Right ventricle myocardium superior (tissue), 1 donor: Measurements from ENCODE around the gene COL6A1. TPM values are rescaled to one million over a fixed set of nuclear protein-coding genes. Genes with fewer than 3 reads are reported as not detected.
"Not testable (repeated sequence)": the region's sequence is repeated elsewhere in the genome, so short reads cannot be mapped to it uniquely, and the experiment has no call there.

ENCODE experiments used
- ATAC-seq: fragments of 200-7000 bp; cut with Tn5 transposase; one replicate; pipeline ENCODE4 v1.9.1; 2020; ENCODE audit warnings: mild to moderate bottlenecking; ENCODE audit not compliant: poor library complexity
- DNase-seq: peaks from one replicate; pipeline ENCODE4 v3.0.0-alpha.2; 2020
- intact Hi-C: fragments of 100-400 bp; cut with DNase I; formaldehyde crosslinking; loops from one replicate; pipeline ENCODE4 v1.11.2; 2022
- total RNA-seq: library from RNA; stranded (reverse); fragmentation: NEBNext Ultra II Directional; extraction: Animal tissue kit (Norgen Biotek cat#: 25700); gene quantifications from one replicate; pipeline ENCODE4 v1.2.1, GENCODE V29; 2021
- donor health status: DM: no; HTN: yes; CAD: no; lungs with severe emphysema.

The COL6A1 gene
- total RNA-seq, 1 donor from 2014 or later: 173 TPM

DNA sequence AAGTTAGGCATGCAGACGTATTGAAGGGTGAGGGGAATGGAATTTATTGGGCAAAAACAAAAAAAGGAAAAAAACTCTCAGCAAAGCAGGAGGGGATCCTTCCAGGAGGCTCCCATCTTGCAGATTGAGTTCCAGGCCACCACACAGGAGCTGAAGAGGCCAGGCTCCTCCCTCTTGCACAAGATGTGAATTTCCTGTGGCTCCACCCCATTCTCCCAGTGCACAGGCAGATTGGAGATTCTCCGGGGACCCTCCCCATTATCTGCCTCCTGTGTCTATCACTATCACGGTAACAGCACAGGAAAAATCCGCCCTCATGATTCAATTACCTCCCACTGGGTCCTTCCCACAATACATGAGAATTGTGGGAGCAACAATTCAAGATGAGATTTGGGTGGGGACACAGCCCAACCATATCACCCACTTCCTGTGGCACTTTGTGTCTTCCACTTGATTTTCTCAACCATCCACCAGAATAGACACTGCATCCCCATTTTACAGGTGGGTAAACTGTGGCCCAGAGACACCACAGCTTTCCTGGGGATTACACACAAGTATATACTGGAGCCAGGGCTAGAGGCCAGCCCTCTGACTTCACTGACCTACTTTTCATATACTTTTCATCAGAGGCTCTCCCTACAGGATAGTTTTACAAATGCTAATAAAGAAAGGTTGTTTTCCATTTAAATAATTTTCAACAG is 18.9 kb upstream of the COL6A1 start:
- ATAC-seq: peak; percentile 19
- intact Hi-C loops: no loop called here
- peak; percentile 59 for DNase-seq

DNA sequence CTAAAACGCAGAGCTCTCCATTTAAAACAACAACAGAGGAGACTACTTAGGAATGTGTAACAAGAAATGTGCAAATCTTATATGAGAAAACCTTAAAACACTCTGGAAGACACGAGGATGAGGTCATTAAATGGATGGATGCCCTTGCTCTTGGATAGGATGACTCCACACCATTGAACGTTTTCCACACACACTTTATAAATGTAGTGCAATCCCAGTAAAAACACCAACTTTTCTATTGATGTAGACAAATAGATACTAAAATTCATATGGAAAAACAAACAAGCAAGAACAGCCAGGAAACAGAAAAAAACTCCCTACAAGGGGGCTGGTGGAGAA is 18.4 kb upstream of the COL6A1 start:
- ATAC-seq (peak; percentile 30), DNase-seq (no peak)
- intact Hi-C loops: no loop called here

DNA sequence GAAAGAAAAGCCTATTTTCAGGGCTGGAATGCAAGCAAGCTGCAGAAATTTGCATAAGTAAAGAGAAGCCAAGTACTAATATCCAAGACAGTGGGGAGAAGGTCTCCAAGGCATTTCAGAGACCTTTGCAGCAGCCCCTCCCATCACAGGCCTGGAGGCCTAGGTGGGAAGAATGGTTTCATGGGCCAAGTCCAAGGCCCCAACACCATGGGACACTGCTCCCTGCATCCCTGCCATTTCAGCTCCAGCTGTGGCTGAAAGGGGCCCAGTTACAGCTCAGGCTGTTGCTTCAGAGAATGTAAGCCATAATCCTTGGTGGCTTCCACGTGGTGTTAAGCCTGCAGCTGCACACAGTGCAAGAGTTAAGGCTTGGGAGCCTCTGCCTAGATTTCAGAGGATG is 16.9 kb upstream of the COL6A1 start:
- intact Hi-C loops: no loop called here
- ATAC-seq (no peak), DNase-seq (no peak)

DNA sequence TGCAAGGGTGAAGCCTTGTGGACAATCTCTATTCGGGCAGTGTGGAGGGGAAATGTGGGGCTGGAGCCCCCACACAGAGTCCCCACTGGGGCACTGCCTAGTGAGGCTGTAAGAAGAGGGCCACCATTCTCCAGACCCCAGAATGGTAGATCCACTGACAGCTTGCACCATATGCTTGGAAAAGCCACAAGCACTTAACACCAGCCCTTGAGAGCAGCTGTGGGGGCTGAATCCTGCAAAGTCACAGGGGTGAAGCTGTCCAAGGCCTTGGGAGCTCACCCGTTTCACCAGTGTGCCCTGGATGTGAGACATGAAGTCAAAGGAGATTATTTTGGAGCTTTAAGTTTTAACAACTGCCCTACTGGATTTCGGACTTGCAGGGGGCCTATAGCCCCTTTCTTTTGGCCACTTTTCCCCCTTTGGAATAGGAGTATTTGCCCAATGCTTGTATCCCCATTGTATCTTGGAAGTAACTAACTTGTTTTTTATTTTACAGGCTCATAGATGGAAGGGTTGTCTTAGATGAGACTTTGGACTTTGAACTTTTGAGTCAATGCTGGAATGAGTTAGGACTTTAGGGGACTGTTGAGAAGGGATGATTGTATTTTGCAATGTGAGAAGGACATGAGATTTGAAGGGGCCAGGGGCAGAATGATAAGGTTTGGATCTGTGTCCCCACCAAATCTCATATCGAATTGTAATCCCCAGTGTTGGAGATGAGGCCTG is 16.3 kb upstream of the COL6A1 start:
- DNase-seq (no peak), ATAC-seq (no peak)
- intact Hi-C loops: no loop called here

DNA sequence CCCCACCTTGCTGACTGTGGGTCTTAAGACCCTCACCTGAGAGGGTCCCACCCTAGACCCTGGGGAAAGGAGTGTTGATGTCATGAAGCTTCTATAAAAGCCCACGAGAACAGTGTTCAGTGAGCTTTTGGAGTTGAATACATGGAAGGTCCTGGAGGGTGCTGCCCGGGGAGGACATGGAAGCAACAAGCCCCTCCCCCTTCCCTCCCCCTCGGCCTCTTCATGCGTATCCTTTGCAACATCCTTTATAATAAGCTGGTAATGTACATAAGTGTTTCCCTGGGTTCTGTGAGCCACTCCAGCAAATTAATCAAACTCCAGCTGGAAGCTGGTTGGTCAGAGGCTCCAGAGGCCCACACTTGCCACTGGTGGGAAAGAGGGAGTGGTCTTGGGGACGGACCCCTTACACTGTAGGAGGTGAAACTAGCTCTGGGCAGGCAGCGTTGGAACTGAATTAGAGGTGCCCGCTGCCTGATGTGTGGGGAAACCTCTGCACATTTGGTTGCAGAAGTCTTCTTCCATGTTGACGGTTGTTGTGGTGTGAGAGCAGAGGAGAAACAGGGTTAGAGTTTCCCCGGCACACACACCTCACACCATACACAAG is 14.7 kb upstream of the COL6A1 start:
- intact Hi-C loops: no loop called here
- ATAC-seq (no peak), DNase-seq (no peak)

DNA sequence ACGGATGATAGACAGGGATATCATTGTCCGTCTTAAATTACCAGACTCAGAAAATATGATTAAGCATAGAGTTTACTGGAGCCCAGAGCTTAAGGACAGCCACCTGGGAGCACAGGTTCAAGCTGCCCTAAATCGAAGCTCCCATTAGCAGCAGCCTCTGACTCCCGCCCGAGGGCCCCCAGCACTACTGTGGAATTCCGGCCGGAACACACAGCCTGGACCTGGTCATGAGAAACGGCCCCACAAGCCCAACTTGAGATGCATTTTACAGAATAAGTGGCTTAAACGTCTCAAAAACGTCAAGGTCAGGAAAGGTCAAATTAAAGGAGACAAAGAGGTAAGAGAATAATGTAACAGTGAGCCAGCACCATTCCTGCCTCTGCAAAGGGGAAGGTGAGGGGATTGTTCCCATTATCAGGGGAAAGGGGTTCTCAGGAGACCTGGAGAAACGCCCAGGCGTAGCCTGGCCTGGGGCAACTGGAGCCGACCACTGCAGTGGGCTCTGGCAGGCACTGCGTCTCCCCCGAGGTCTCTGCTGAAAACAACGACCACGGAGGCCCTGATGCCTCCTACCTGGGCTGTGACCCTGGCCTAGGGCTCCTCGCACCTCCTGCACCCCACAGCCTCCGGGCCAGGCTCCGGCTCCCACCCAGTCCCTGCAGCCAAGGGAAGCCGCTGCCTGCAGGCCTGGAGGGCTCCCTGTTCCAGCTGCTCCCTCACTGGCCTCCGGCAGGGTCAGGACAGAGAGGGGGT is 11.5 kb upstream of the COL6A1 start:
- intact Hi-C loops: no loop called here
- ATAC-seq (no peak), DNase-seq (peak; percentile 36)

DNA sequence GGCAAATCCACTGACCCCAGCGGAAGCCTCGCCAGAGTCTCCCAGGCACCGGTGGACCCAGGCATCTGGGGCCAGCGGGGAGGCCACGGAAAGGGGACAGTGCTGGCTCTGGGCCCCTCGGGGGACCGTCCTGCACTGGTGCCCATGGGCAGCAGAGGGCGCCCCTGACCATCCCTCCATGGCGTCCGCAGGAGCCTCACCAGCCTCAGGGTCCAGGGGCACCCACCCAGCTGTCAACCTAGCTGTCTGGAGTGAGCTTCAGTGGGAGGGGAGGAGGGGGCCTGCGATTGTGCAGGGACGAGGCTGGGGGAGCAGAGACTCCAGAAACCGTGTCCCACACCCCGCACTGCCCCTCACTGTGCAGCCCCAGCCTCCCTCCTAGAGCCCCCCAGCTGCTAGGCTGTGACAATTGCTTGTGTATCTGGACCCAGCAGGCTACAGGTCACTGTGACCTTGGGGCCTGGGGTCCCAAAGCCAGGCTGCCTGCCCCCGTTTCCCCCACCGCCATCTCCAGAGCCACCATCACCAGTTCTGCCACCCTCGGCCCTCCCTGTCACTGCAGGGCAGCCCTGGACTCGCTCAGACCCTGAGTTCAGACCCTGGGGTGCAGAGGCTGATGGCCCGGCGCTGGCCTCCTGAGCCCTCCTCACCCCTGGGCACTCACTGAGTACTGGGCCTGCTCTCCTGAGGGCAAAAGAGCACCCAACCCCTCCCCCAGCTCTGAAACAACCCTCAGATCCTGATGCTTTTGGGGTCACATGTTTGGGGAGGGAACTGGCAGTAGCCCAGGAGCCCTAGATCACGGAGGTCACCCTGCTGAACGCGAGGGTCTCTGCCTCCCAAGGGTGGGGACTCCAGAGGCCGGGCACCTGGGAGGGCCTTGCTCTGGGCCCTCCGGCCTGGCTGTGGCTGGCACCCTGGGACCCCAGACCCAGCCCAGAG is 10.6 kb upstream of the COL6A1 start:
- ATAC-seq (peak; percentile 62), DNase-seq (peak; percentile 84)
- intact Hi-C loops: no loop called here

DNA sequence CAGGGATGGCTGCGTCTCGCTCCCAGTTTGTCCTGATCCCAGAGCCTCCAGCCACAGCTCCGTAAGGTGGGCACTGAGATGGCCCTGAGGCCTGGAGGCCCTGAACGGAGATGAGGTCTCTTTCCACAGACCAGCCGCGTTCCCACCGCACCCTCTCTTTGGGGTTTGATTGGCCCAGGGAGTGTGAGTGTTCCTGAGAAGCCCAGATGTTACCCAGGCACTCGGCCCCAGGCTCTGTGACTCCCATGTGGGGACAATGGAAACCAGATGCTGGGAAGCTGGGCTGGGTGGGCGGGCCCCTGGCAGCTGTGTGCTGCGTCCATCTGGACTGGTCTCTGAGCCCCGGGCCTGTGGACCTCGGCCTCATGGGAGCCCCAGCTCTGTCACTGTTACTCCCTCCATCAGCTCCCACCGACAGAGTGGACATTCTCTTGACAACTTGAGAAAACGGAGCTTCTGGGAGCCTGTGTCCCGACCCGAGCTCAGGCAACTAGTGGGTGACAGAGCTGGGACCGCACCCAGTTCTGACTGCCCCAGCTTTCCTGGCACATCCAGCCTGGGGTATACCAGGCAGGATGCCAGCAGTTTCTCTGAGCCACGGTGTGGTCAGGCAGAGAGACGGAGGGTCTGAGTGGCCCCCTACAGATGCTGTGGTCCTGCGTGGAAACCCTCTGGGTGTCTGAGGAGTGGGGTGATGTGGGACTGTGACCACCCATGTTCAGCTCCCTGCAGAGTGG is 9.8 kb upstream of the COL6A1 start:
- intact Hi-C loops: loop anchor here (2.0 kb wide), 1 partner anchor 129 kb away; no protein-coding TSS in a partner anchor
- ATAC-seq: peak; percentile 35

DNA sequence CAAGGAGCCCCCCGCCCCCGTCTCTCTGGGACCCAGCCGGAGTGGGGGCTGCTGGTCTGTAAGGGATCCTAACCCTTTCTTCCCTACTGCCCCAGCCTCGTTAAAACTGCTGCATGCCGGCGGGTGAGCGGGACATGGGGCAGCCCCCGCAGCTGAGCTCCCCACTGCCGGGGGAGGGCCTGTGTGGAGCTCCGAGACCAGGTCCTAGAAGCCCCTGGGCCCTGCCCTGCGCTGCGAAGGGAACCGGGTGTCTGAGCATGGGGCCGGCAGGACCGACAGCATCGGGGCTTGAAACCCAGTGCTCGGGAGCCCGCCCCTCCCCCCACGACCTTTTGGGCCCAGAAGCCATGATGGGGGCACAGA is 9.2 kb upstream of the COL6A1 start:
- ATAC-seq (peak; percentile 1), DNase-seq (peak; percentile 64)
- intact Hi-C loops: loop anchor here (2.0 kb wide), 1 partner anchor 128 kb away; no protein-coding TSS in a partner anchor

More for the DNA sequence above, 9.8 kb upstream of the COL6A1 start:
- DNase-seq: peak; percentile 88

DNA sequence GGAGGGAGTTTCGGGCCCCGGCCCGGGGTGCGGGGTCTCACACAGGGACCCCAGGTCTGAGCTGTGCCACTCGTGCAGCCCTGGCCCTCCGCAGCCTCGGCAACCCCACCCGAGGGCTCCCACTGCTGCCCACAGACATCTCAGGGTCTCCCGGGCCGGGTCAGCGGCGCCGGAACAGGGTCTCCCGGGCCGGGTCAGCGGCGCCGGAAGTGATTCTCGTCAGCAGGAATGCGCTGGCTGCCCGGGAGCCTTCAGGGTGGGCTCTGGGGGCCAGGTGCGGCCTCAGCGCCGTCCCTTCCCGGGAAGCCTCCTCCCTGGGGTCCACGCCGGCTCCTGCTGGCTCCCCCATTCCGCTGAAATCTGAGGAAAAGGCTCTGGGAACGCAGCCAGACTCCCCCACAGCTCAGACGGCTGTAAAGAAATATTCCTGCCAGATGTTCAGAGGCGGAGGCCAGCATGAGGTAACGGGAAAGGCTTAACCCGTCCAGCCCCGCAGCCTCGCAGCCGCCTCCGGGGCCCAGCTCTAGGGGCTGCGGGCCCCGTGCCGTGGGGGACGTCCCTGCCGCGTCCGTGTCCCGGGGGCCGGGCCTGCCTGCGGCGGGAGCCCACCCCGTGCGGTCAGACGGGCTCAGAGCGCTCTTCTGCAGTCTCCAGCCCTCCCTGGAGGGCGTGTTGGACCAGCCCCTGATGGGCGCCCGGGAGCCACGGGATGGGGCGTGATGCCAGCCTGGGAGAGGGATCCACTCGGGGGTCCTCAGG is 8.7 kb upstream of the COL6A1 start:
- peak; percentile 54 for ATAC-seq
- peak; percentile 91 for DNase-seq
- intact Hi-C loops: loop anchor here (2.0 kb wide), 1 partner anchor 128 kb away; no protein-coding TSS in a partner anchor

DNA sequence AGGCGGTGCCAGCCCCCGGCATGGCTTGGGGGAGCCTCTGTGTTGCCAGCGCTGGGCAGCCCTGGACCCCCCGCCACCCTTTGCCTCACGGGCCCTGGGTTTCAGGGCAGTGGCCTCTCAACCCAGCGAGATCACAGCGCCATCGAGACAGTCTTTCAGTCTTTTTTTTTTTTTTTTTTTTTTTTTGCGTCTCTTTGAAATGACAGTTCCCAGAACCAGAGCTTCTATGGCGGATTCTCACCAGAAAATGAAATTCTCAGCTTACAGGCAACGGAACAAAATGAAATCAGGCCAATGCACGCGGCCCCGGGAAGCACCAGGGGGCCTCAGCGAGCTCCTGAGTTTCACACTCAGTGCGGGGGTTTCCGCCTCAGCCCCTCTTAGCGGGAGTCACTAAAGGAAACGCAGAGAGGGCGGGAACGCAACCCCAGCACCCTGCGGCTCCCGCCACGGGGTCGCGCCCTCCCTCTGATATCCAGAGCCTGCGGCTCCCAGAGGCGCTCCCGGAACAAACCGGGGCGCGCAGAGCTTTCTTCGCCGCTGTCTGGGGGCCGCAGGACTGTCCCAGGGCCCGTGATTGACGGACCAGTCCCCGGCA is 8.0 kb upstream of the COL6A1 start:
- ATAC-seq (peak; percentile 60), DNase-seq (peak; percentile 92)
- intact Hi-C loops: loop anchor here (2.0 kb wide), 1 partner anchor 127 kb away; no protein-coding TSS in a partner anchor

DNA sequence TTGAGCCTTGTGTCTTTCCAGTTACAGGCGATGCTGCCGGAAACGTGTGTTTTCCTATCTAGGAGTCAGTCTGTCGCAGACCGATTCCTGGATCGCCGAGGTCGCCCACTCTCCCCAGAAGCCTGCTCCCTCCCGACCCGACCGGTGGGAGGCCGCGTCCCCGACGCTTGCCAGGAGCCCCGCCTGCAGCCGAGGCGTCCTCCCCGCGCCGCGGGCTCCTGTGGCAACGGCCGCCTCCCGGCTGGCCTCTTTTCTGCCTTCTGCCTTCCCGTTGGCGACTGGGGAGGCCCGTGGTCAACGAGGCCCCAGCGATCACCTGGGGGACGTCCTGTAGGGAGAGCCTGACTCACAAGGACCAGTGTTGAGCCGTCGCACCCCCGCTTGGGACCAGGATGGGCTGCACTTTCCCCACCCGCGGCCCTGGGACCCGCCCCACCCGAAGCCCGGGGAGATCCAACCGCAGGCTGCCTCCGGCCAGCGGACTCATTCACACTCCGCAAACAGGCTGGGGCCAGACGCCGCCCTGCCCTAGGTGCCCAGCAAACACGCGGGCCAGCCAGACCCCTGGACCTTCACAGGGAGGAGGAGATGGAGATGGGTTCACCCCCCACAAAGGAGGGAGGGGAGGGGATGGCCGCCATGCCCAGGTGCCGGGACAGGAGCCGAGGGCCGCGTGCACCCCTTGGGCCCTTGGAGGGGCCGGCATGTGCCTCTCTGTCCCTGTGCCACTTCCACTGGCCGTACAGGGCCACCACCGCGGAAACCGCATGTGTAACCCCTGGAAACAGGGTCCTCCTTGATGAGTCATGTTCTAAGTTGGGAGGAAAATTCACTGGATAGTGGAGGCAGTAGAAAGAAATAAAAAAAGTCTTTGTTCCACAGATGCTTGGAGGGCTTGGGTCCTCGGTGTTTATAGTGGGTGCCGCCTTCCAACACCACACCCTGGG is 7.2 kb upstream of the COL6A1 start:
- ATAC-seq: peak; percentile 14
- DNase-seq: peak; percentile 76
- intact Hi-C loops: no loop called here

DNA sequence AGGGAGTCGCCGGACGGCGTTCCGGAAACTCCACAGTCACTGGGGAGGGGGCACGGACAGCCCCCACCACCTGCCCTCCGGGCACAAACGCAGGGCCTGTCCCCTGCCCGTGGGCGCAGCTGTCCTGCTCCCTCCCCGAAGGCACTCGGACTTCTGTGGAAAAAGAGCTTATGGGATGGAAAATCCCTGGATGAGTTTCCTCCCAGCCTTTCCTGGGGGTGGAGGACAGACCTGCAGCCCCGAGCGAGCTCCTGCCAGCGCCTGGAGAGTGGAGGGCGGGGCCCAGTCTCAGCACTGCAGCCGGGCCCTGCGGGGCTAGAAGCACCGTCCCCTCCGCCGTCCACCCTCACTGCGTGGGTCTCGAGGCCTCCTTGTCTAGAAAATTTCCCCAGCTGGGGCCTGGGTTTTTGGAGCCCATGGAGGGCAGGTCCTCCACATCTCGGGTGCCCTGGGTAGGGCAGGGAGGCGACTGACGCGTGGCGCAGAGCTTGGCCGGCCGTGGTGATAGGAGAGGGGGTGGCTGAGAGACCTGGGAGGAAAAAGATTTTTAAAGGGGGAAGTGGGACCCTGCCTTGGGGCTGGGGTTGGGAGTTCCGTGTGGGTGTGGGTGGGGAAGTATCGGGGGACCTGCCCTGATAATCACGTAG is 6.4 kb upstream of the COL6A1 start:
- intact Hi-C loops: no loop called here
- DNase-seq: peak; percentile 76
- peak; percentile 10 for ATAC-seq

DNA sequence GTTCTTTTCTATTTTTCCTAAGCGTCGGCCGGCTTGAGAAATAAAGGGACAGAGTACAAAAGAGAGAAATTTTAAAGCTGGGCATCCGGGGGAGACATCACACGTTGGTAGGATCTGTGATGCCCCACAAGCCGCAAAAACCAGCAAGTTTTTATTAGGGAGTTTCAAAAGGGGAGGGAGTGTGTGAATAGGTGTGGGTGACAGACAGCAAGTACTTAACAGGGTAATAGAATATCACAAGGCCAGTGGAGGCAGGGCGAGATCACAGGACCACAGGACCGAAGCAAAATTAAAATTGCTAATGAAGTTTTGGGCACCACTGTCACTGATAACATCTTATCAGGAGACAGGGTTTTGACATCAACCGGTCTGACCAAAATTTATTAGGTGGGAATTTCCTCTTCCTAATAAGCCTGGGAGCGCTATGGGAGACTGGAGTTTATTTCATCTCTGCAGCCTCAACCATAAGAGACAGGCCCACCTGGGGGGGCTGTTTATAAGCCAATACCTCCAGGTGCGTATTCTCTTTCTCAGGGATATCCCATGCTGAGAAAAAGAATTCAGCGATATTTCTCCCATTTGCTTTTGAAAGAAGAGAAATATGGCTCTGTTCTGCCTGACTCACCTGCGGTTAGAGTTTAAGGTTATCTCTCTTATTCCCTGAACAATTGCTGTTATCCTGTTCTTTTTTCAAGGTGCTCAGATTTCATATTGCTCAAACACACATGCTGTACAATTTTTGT is 5.7 kb upstream of the COL6A1 start:
- DNase-seq, intact Hi-C loops, ATAC-seq: not testable (repeated sequence)
